A549 (cell line): ENCODE measurements around the gene ZEB1. TPM values are rescaled to one million over a fixed set of nuclear protein-coding genes. Genes with fewer than 3 reads are reported as not detected.

Source experiments
- ATAC-seq, 2 experiments: fragments of 200-7000 bp in 1 of 2; fragments of >200 bp in 1 of 2; cut with Nextera tagmentation in 1 of 2; cut with Tn5 transposase in 1 of 2; 3 replicates each; pipeline versions ENCODE4 v1.8.0 to v1.9.1; 2018 to 2020; ENCODE audit warnings: mild to moderate bottlenecking in 1 of 2, moderate library complexity in 1 of 2
- CTCF ChIA-PET: fragments of 300-600 bp; sonication (Branson Sonifier 250); formaldehyde crosslinking; extraction: SDS; loops from one replicate; lab custom pipeline; 2021; ENCODE audit warnings: antibody characterized with exemption, inconsistent platforms; lab: Yijun Ruan, JAX
- POLR2A ChIA-PET: fragments of 350-600 bp; formaldehyde crosslinking; extraction: SDS; loops from one replicate; lab custom pipeline; 2021; ENCODE audit warnings: antibody characterized with exemption, inconsistent platforms; lab: Yijun Ruan, JAX
- DNase-seq, 2 experiments: peaks; one replicate each; pipeline versions ENCODE4 v3.0.0 to v3.0.0-alpha.2; 2011 to 2016; ENCODE audit warnings: low read depth in 1 of 2, low spot score in 1 of 2
- FAIRE-seq: peaks from 2 replicates; lab custom pipeline; 2011; peaks lifted over from hg19 to GRCh38; lab: Jason Lieb, UNC
- H3K27ac ChIP-seq, 2 experiments: fragments of >200 bp; sonication (Bioruptor Twin); formaldehyde crosslinking; 3 replicates each; pipeline ENCODE4 v1.5.1; 2016 to 2017
- H3K4me1 ChIP-seq: fragments of >200 bp; sonication (Bioruptor Twin); formaldehyde crosslinking; 3 replicates; pipeline ENCODE4 v1.6.1; 2016
- H3K4me2 ChIP-seq: fragments of >200 bp; sonication (Bioruptor Twin); formaldehyde crosslinking; 3 replicates; pipeline ENCODE4 v1.6.1; 2016
- H3K4me3 ChIP-seq: fragments of >200 bp; sonication (Bioruptor Twin); formaldehyde crosslinking; 3 replicates; pipeline ENCODE4 v1.5.1; 2016
- H3K9me3 ChIP-seq: fragments of >200 bp; sonication (Bioruptor Twin); formaldehyde crosslinking; 3 replicates; pipeline ENCODE4 v1.6.1; 2016
- BCL3 ChIP-seq: fragments of >200 bp; sonication (Bioruptor Twin); formaldehyde crosslinking; IDR thresholded peaks from 3 replicates; pipeline ENCODE4 v1.6.1; 2016
- E2F6 ChIP-seq: IDR thresholded peaks from 2 replicates; pipeline ENCODE4 v1.6.1; 2012; ENCODE audit warnings: low read depth, borderline replicate concordance
- EHMT2 ChIP-seq: fragments of 200-600 bp; sonication (generic); IDR thresholded peaks from 2 replicates; pipeline ENCODE4 v1.6.1; 2016; ENCODE audit warnings: antibody characterized with exemption, low read depth, mild to moderate bottlenecking, moderate library complexity
- GATA3 ChIP-seq: IDR thresholded peaks from 2 replicates; pipeline ENCODE4 v1.6.1; 2012; ENCODE audit warnings: borderline replicate concordance
- HOXA7 ChIP-seq: fragments of 250-450 bp; sonication (Bioruptor Pico); IDR thresholded peaks from 2 replicates; pipeline ENCODE4 v1.5.0; 2020; ENCODE audit warnings: mild to moderate bottlenecking, moderate library complexity
- JUN ChIP-seq, 2 experiments: fragments of >200 bp; sonication (Bioruptor Twin); formaldehyde crosslinking; IDR thresholded peaks; 2 replicates in 1 of 2; 3 replicates in 1 of 2; pipeline ENCODE4 v1.6.1; 2016 to 2017
- KDM1A ChIP-seq: fragments of 200-600 bp; sonication (generic); IDR thresholded peaks from 2 replicates; pipeline ENCODE4 v1.6.1; 2016; ENCODE audit warnings: low read depth, mild to moderate bottlenecking
- MAZ ChIP-seq: fragments of 150-350 bp; IDR thresholded peaks from 2 replicates; pipeline ENCODE4 v1.6.1; 2014; ENCODE audit warnings: antibody characterized with exemption, low read depth, low read length, borderline replicate concordance
- NR3C1 ChIP-seq: fragments of >200 bp; sonication (Bioruptor Twin); formaldehyde crosslinking; IDR thresholded peaks from 3 replicates; pipeline ENCODE4 v1.6.1; 2017
- RARB ChIP-seq: fragments of 250-450 bp; sonication (Bioruptor Pico); IDR thresholded peaks from 2 replicates; pipeline ENCODE4 v1.8.0; 2021; ENCODE audit warnings: mild to moderate bottlenecking, moderate library complexity
- ZFP36 ChIP-seq: fragments of 450-650 bp; IDR thresholded peaks from 2 replicates; pipeline ENCODE4 v1.6.1; 2014; ENCODE audit warnings: borderline replicate concordance; ENCODE audit not compliant: partially characterized antibody
- ZSCAN20 ChIP-seq: fragments of 250-450 bp; sonication (Bioruptor Pico); IDR thresholded peaks from 2 replicates; pipeline ENCODE4 v1.8.0; 2022; ENCODE audit warnings: mild to moderate bottlenecking, moderate library complexity
- WGBS: methylation state at CpG from one replicate; pipeline ENCODE4 v1.1.6; 2017; ENCODE audit errors: missing lambda C conversion rate; 5-methylcytosine and 5-hydroxymethylcytosine counted together
- polyA plus RNA-seq, 4 experiments: library from polyadenylated mRNA; depleted of rRNA in 3 of 4; stranded (reverse); fragments of >200 nt; fragmentation: RNase III in 1 of 4; extraction: RNeasy Plus Mini Kit Qiagen cat#74134 plus additional on column Dnase treatment in 1 of 4; gene quantifications; 2 replicates in 3 of 4; 3 replicates in 1 of 4; pipeline ENCODE4 v1.2.3, GENCODE V29; 2011 to 2017
- TF ChIP-seq, protein P1 (sequence below): fragments of 250-450 bp; sonication (Bioruptor Pico); IDR thresholded peaks from 2 replicates; pipeline ENCODE4 v1.5.0; 2020; ENCODE audit warnings: low read depth, mild to moderate bottlenecking, moderate library complexity
- TF ChIP-seq, protein P2 (sequence below): fragments of 150-350 bp; IDR thresholded peaks from 2 replicates; pipeline ENCODE4 v1.6.1; 2014; ENCODE audit warnings: low read depth, mild to moderate bottlenecking, low read length
- TF ChIP-seq, protein P3 (sequence below): fragments of 200-600 bp; sonication (generic); IDR thresholded peaks from 2 replicates; pipeline ENCODE4 v1.6.1; 2016; ENCODE audit warnings: antibody characterized with exemption, mild to moderate bottlenecking, moderate library complexity
- TF ChIP-seq, protein P4 (sequence below): fragments of 250-450 bp; sonication (Bioruptor Pico); IDR thresholded peaks from 2 replicates; pipeline ENCODE4 v1.5.0; 2021; ENCODE audit warnings: mild to moderate bottlenecking, moderate library complexity, borderline replicate concordance

ZEB1 gene
- polyA plus RNA-seq, 2 of the 4 experiments (the other 2 are of a cell fraction) = 8.1 to 23.8 TPM

DNA sequence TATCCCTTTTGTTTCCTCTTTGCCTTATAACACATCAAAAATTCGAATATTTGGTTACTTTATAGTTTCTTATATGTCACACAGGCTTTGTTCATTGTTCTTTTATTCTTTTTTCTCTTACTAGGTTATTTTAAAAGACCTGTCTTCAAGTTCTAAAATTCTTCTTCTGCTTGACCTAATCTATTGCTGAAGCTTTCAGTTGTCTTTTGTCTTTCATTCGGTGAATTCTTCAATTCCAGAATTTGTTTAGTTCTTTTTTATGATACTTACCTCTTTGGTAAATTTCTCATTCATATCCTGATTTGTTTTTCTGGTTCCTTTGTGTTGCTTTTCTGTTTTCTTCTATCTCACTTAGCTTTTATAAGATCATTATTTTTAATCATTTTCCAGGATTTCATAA, 188.4 kb downstream of the ZEB1 start (continued):
- TF ChIP-seq KDM1A = no peak

GRCh38 chr10:31508234-31508633, 189.2 kb downstream of the ZEB1 start:
- WGBS = 100% methylated on average over 3 of the region's 4 CpGs
- H3K4me1 ChIP-seq = no peaks in the 10 kb centered on the region
- DNase-seq = no peak
- H3K9me3 ChIP-seq = peaks cover 23% of the 10 kb centered on the region
- ChIA-PET POLR2A (no interaction called here), CTCF (no interaction called here)
- H3K4me3 ChIP-seq = no peak overlapping the region
- TF ChIP-seq, protein P1, sequence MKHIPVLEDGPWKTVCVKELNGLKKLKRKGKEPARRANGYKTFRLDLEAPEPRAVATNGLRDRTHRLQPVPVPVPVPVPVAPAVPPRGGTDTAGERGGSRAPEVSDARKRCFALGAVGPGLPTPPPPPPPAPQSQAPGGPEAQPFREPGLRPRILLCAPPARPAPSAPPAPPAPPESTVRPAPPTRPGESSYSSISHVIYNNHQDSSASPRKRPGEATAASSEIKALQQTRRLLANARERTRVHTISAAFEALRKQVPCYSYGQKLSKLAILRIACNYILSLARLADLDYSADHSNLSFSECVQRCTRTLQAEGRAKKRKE (CRISPR knock-in tag) = no peak
- no peak for TF ChIP-seq EHMT2
- TF ChIP-seq, protein P2, sequence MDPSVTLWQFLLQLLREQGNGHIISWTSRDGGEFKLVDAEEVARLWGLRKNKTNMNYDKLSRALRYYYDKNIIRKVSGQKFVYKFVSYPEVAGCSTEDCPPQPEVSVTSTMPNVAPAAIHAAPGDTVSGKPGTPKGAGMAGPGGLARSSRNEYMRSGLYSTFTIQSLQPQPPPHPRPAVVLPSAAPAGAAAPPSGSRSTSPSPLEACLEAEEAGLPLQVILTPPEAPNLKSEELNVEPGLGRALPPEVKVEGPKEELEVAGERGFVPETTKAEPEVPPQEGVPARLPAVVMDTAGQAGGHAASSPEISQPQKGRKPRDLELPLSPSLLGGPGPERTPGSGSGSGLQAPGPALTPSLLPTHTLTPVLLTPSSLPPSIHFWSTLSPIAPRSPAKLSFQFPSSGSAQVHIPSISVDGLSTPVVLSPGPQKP = no peak
- TF ChIP-seq NR3C1 = no peak
- no peak for TF ChIP-seq MAZ
- TF ChIP-seq ZFP36 = no peak
- TF ChIP-seq BCL3 = no peak
- no peak for TF ChIP-seq HOXA7 (CRISPR knock-in tag)
- no peak for TF ChIP-seq E2F6
- no peak for TF ChIP-seq JUN (IDR thresholded peaks at IDR 0.05)
- no peak for ATAC-seq
- FAIRE-seq = no peak
- H3K4me2 ChIP-seq = no peak overlapping the region
- H3K27ac ChIP-seq = no peak overlapping the region

- Histone ChIP-seq H3K4me2 (no peak overlapping the region), H3K9me3 (peaks cover 23% of the 10 kb centered on the region), H3K27ac (no peak overlapping the region), H3K4me3 (no peak overlapping the region), H3K4me1 (no peaks in the 10 kb centered on the region)
- TF ChIP-seq, protein P3, sequence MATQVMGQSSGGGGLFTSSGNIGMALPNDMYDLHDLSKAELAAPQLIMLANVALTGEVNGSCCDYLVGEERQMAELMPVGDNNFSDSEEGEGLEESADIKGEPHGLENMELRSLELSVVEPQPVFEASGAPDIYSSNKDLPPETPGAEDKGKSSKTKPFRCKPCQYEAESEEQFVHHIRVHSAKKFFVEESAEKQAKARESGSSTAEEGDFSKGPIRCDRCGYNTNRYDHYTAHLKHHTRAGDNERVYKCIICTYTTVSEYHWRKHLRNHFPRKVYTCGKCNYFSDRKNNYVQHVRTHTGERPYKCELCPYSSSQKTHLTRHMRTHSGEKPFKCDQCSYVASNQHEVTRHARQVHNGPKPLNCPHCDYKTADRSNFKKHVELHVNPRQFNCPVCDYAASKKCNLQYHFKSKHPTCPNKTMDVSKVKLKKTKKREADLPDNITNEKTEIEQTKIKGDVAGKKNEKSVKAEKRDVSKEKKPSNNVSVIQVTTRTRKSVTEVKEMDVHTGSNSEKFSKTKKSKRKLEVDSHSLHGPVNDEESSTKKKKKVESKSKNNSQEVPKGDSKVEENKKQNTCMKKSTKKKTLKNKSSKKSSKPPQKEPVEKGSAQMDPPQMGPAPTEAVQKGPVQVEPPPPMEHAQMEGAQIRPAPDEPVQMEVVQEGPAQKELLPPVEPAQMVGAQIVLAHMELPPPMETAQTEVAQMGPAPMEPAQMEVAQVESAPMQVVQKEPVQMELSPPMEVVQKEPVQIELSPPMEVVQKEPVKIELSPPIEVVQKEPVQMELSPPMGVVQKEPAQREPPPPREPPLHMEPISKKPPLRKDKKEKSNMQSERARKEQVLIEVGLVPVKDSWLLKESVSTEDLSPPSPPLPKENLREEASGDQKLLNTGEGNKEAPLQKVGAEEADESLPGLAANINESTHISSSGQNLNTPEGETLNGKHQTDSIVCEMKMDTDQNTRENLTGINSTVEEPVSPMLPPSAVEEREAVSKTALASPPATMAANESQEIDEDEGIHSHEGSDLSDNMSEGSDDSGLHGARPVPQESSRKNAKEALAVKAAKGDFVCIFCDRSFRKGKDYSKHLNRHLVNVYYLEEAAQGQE = no peak
- TF ChIP-seq GATA3 (no peak), NR3C1 (no peak), ZSCAN20 (CRISPR knock-in tag) (no peak), RARB (CRISPR knock-in tag) (no peak)
- TF ChIP-seq, protein P4, sequence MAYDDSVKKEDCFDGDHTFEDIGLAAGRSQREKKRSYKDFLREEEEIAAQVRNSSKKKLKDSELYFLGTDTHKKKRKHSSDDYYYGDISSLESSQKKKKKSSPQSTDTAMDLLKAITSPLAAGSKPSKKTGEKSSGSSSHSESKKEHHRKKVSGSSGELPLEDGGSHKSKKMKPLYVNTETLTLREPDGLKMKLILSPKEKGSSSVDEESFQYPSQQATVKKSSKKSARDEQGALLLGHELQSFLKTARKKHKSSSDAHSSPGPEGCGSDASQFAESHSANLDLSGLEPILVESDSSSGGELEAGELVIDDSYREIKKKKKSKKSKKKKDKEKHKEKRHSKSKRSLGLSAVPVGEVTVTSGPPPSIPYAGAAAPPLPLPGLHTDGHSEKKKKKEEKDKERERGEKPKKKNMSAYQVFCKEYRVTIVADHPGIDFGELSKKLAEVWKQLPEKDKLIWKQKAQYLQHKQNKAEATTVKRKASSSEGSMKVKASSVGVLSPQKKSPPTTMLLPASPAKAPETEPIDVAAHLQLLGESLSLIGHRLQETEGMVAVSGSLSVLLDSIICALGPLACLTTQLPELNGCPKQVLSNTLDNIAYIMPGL (CRISPR knock-in tag) = no peak
- TF ChIP-seq, protein P2 = no peak
- no peak for ATAC-seq
- POLR2A ChIA-PET = no interaction called here
- WGBS = 91% methylated on average over 5 of the region's 5 CpGs
- CTCF ChIA-PET = no interaction called here
- DNase-seq = no peak
- no peak for FAIRE-seq
These were observed 189.9 kb downstream of the ZEB1 start for GRCh38 chr10:31508882-31509281.
